GM12878 (cell line): ENCODE results near the gene SNCAIP.

Source experiments
- EGR1 ChIP-seq, 2 experiments: IDR thresholded peaks; 1 replicate in 1 of 2; 2 replicates in 1 of 2; pipeline ENCODE4 v1.6.1; 2011 to 2012; ENCODE audit warnings: low read depth in 2 of 2, low read length in 2 of 2, borderline replicate concordance in 1 of 2, mild to moderate bottlenecking in 1 of 2, moderate library complexity in 1 of 2
- EZH2 ChIP-seq: IDR thresholded peaks from 2 replicates; pipeline ENCODE4 v1.6.1; 2012; ENCODE audit warnings: low read depth, mild to moderate bottlenecking, control low read depth, inconsistent platforms, low read length, borderline replicate concordance; ENCODE audit not compliant: control insufficient read depth
- HSF1 ChIP-seq: fragments of 150-350 bp; IDR thresholded peaks from 2 replicates; pipeline ENCODE4 v1.6.1; 2014; ENCODE audit warnings: mild to moderate bottlenecking, low read depth, low read length
- MYB ChIP-seq: fragments of 150-350 bp; IDR thresholded peaks from 2 replicates; pipeline ENCODE4 v1.6.1; 2014; ENCODE audit warnings: mild to moderate bottlenecking, low read depth, low read length, borderline replicate concordance
- MYC ChIP-seq: IDR thresholded peaks from 2 replicates; pipeline ENCODE4 v1.6.1; 2011; ENCODE audit warnings: mild to moderate bottlenecking, low read length, moderate library complexity, inconsistent platforms; ENCODE audit not compliant: insufficient read depth, insufficient replicate concordance, insufficient read length, severe bottlenecking
- NFIC ChIP-seq: IDR thresholded peaks from 2 replicates; pipeline ENCODE4 v1.6.1; 2012; ENCODE audit warnings: low read depth, mild to moderate bottlenecking, inconsistent platforms, low read length, moderate library complexity
- POLR2A ChIP-seq: IDR thresholded peaks from 2 replicates; pipeline ENCODE4 v1.6.1; 2011; ENCODE audit warnings: low read depth, mild to moderate bottlenecking, low read length
- RFX5 ChIP-seq: IDR thresholded peaks from 2 replicates; pipeline ENCODE4 v1.6.1; 2011; ENCODE audit warnings: low read depth, low read length, improper control_type of control experiment
- STAT1 ChIP-seq: fragments of 450-650 bp; conservative IDR thresholded peaks from 2 replicates; pipeline ENCODE4 v1.6.1; 2014; ENCODE audit warnings: antibody characterized with exemption, mild to moderate bottlenecking
- TF ChIP-seq, protein P1 (sequence below), 3 experiments: IDR thresholded peaks in 2 of 3; conservative IDR thresholded peaks in 1 of 3; 2 replicates each; pipeline ENCODE4 v1.5.1; 2011; ENCODE audit warnings: low read depth in 3 of 3, low read length in 3 of 3, mild to moderate bottlenecking in 3 of 3, control low read depth in 2 of 3, moderate library complexity in 2 of 3, inconsistent platforms in 1 of 3, mixed read lengths in 1 of 3; ENCODE audit not compliant: control insufficient read depth in 2 of 3, insufficient read depth in 1 of 3; ENCODE audit errors: extremely low read depth in 1 of 3
- TF ChIP-seq, protein P2 (sequence below): IDR thresholded peaks from 2 replicates; pipeline ENCODE4 v1.6.1; 2011; ENCODE audit warnings: mild to moderate bottlenecking, low read depth, low read length, moderate library complexity; ENCODE audit not compliant: insufficient replicate concordance
- TF ChIP-seq, protein P3 (sequence below): IDR thresholded peaks from 2 replicates; pipeline ENCODE4 v1.6.1; 2012; ENCODE audit warnings: mild to moderate bottlenecking, low read depth, low read length

- TF ChIP-seq, protein P1, sequence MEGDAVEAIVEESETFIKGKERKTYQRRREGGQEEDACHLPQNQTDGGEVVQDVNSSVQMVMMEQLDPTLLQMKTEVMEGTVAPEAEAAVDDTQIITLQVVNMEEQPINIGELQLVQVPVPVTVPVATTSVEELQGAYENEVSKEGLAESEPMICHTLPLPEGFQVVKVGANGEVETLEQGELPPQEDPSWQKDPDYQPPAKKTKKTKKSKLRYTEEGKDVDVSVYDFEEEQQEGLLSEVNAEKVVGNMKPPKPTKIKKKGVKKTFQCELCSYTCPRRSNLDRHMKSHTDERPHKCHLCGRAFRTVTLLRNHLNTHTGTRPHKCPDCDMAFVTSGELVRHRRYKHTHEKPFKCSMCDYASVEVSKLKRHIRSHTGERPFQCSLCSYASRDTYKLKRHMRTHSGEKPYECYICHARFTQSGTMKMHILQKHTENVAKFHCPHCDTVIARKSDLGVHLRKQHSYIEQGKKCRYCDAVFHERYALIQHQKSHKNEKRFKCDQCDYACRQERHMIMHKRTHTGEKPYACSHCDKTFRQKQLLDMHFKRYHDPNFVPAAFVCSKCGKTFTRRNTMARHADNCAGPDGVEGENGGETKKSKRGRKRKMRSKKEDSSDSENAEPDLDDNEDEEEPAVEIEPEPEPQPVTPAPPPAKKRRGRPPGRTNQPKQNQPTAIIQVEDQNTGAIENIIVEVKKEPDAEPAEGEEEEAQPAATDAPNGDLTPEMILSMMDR (IDR thresholded peaks at IDR 0.05 in 2 of 3, conservative IDR thresholded peaks at IDR 0.05 in 1 of 3; ENCODE audit: control insufficient read depth in 2 of 3, extremely low read depth in 1 of 3, insufficient read depth in 1 of 3, low read depth in 3 of 3, low read length in 3 of 3) = no peak
- TF ChIP-seq POLR2A (no peak), EZH2 (no peak), HSF1 (no peak), RFX5 (no peak), MYB (no peak), MYC (no peak), EGR1 (IDR thresholded peaks at IDR 0.05; ENCODE audit: borderline replicate concordance in 1 of 2, low read depth in 2 of 2, low read length in 2 of 2) (no peak), STAT1 (no peak), NFIC (no peak)
- TF ChIP-seq, protein P2, sequence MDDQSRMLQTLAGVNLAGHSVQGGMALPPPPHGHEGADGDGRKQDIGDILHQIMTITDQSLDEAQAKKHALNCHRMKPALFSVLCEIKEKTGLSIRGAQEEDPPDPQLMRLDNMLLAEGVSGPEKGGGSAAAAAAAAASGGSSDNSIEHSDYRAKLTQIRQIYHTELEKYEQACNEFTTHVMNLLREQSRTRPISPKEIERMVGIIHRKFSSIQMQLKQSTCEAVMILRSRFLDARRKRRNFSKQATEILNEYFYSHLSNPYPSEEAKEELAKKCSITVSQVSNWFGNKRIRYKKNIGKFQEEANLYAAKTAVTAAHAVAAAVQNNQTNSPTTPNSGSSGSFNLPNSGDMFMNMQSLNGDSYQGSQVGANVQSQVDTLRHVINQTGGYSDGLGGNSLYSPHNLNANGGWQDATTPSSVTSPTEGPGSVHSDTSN = no peak
- TF ChIP-seq, protein P3, sequence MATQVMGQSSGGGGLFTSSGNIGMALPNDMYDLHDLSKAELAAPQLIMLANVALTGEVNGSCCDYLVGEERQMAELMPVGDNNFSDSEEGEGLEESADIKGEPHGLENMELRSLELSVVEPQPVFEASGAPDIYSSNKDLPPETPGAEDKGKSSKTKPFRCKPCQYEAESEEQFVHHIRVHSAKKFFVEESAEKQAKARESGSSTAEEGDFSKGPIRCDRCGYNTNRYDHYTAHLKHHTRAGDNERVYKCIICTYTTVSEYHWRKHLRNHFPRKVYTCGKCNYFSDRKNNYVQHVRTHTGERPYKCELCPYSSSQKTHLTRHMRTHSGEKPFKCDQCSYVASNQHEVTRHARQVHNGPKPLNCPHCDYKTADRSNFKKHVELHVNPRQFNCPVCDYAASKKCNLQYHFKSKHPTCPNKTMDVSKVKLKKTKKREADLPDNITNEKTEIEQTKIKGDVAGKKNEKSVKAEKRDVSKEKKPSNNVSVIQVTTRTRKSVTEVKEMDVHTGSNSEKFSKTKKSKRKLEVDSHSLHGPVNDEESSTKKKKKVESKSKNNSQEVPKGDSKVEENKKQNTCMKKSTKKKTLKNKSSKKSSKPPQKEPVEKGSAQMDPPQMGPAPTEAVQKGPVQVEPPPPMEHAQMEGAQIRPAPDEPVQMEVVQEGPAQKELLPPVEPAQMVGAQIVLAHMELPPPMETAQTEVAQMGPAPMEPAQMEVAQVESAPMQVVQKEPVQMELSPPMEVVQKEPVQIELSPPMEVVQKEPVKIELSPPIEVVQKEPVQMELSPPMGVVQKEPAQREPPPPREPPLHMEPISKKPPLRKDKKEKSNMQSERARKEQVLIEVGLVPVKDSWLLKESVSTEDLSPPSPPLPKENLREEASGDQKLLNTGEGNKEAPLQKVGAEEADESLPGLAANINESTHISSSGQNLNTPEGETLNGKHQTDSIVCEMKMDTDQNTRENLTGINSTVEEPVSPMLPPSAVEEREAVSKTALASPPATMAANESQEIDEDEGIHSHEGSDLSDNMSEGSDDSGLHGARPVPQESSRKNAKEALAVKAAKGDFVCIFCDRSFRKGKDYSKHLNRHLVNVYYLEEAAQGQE = no peak
Observed at GRCh38 chr5:122301016-122301415, 11.0 kb upstream of the SNCAIP start.
